GM18498 (cell line): ENCODE data around the gene PDE9A.
"Not testable (repeated sequence)": the region's sequence is repeated elsewhere in the genome, so short reads cannot be mapped to it uniquely, and the experiment has no call there.

Experiments used
- ATAC-seq: cut with Tn5 transposase; IDR thresholded peaks from one replicate; pipeline ENCODE4 v1.9.1; 2021; ENCODE audit warnings: mild to moderate bottlenecking, moderate library complexity; ENCODE audit not compliant: unreplicated experiment

PDE9A gene

GRCh38 chr21:42785666-42786427, 132.4 kb downstream of the PDE9A start:
- no peak for ATAC-seq

- no peak for ATAC-seq
These were observed 133.5 kb downstream of the PDE9A start for GRCh38 chr21:42786884-42787283.

GRCh38 chr21:42787613-42788012, 134.2 kb downstream of the PDE9A start:
- no peak for ATAC-seq

- ATAC-seq: no peak
These were observed 137.2 kb downstream of the PDE9A start for GRCh38 chr21:42790520-42791065.

- ATAC-seq: no peak
These were observed 140.4 kb downstream of the PDE9A start for GRCh38 chr21:42793774-42794173.

GRCh38 chr21:42794551-42794950, 141.1 kb downstream of the PDE9A start:
- no peak for ATAC-seq

- ATAC-seq: no peak
These were observed 143.1 kb downstream of the PDE9A start for GRCh38 chr21:42796327-42797062.

GRCh38 chr21:42797522-42797921, 144.1 kb downstream of the PDE9A start:
- no peak for ATAC-seq

- no peak for ATAC-seq
These were observed 144.7 kb downstream of the PDE9A start for GRCh38 chr21:42798106-42798505.

GRCh38 chr21:42799516-42799915, 146.1 kb downstream of the PDE9A start:
- no peak for ATAC-seq

- ATAC-seq: no peak
These were observed 146.5 kb downstream of the PDE9A start for GRCh38 chr21:42799948-42800347.

- ATAC-seq: not testable (repeated sequence)
These were observed 148.2 kb downstream of the PDE9A start for GRCh38 chr21:42801616-42802015.

- no peak for ATAC-seq
These were observed 153.2 kb downstream of the PDE9A start for GRCh38 chr21:42806509-42807140.

- not testable (repeated sequence) for ATAC-seq
These were observed 154.0 kb downstream of the PDE9A start for GRCh38 chr21:42807293-42807895.

GRCh38 chr21:42807938-42808613, 154.7 kb downstream of the PDE9A start:
- ATAC-seq: no peak

- ATAC-seq: no peak
These were observed 155.8 kb downstream of the PDE9A start for GRCh38 chr21:42809171-42809570.

GRCh38 chr21:42809577-42810475, 156.4 kb downstream of the PDE9A start:
- ATAC-seq: no peak

- no peak for ATAC-seq
These were observed 158.5 kb downstream of the PDE9A start for GRCh38 chr21:42811960-42812359.

- ATAC-seq: not testable (repeated sequence)
These were observed 159.3 kb downstream of the PDE9A start for GRCh38 chr21:42812528-42813241.
